ENCODE data around the gene TBC1D20. TPM values are rescaled to one million over a fixed set of nuclear protein-coding genes. Genes with fewer than 3 reads are reported as not detected.
"Not testable (repeated sequence)": the region's sequence is repeated elsewhere in the genome, so short reads cannot be mapped to it uniquely, and the experiment has no call there.

TBC1D20 gene
- total and polyA plus RNA-seq, 9 donors, result 19.1 to 40.1 (median 34.8) TPM

DNA sequence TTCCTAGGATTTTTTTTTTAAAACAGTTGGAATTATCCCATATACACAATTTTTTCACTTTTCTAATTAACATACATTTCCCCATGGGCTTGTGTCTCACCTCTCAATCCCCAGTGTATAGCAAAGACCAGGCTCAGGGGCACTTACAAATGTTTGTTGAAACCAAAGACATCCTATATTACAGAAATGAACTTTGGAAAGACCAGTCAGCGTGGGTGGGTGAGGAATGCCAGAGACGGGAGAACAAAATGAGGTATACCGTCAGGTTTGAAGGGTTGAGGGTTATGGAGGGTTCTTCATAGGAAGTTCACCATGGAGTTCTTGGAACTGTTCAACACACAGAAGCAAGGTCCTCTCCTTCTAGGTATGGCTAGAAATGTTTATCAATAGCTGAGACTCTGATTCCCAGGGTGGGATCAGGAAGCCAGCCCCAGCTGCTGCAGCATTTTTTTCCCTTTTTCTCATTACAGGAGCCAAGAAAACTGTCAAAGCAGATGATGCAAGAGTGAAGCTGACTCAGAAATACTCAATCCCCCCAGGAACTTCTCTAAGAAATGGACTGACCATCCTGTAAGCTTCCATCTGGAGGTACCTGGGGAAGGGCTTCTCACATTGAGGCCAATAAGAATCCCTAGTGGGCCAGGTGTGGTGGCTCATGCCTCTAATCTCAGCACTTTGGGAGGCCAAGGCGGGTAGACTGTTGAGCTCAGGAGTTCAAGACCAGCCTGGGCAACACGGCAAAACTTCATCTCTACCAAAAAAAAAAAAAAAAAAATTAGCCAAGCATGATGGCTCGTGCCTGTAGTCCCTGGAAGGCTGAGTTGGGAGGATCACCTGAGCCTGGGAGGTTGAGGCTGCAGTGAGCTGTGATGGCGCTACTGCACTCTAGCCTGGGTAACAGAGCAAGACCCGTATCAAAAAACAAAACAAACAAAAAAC, 15.9 kb upstream of the TBC1D20 start:
- Histone ChIP-seq H3K9me3 (no peaks in the 10 kb centered on the region), H3K4me1 (ENCODE audit: insufficient read depth) (no peaks in the 10 kb centered on the region), H3K27ac (no peak overlapping the region), H3K36me3 (no peaks in the 10 kb centered on the region), H3K4me3 (no peak overlapping the region), H3K27me3 (no peaks in the 10 kb centered on the region)
- TF ChIP-seq POLR2A (IDR thresholded peaks at IDR 0.05), result no peak
- TF ChIP-seq, protein P1, sequence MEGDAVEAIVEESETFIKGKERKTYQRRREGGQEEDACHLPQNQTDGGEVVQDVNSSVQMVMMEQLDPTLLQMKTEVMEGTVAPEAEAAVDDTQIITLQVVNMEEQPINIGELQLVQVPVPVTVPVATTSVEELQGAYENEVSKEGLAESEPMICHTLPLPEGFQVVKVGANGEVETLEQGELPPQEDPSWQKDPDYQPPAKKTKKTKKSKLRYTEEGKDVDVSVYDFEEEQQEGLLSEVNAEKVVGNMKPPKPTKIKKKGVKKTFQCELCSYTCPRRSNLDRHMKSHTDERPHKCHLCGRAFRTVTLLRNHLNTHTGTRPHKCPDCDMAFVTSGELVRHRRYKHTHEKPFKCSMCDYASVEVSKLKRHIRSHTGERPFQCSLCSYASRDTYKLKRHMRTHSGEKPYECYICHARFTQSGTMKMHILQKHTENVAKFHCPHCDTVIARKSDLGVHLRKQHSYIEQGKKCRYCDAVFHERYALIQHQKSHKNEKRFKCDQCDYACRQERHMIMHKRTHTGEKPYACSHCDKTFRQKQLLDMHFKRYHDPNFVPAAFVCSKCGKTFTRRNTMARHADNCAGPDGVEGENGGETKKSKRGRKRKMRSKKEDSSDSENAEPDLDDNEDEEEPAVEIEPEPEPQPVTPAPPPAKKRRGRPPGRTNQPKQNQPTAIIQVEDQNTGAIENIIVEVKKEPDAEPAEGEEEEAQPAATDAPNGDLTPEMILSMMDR (IDR thresholded peaks at IDR 0.05), result no peak
- no peak for TF ChIP-seq EP300 (IDR thresholded peaks at IDR 0.05)
- intact Hi-C loops (cut with DNase I), result loop anchor here in 3 of 4 donors (2.0 to 5.0 kb wide), 2 partner anchors 125 to 126 kb away; no protein-coding TSS in a partner anchor
- 78 to 83% (median 80%) methylated on average over 8 of the region's 8 CpGs for WGBS, 3 donors
- DNase-seq, result no peak

DNA sequence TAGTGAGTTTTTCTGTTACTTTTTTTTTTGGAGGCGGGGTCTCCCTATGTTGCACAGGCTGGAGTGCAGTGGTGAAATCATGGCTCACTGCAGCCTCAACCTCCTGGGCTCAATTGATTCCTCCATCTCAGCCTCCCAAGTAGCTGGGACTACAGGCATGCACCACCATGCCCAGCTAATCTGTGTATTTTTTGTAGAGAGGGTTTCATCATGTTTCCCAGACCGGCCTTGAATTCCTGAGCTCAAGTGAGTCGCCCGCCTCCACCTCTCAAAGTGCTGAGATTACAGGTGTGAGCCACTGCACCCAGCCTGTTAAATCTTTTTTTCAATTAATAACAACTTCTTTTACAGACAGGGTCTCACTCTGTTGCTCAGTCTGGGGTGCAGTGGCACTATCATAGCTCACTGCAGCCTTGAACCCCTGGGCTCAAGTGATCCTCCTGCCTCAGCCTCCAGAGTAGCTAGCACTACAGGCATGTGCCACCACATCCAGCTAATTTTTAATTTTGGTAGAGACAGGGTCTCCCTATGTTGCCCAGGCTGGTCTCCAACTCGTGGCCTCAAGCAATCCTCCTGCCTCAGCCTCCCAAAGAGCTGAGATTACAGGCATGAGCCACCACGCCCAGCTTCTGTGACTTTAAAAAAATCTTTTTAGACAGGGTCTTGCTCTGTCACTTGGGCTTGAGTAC, 14.4 kb upstream of the TBC1D20 start:
- H3K4me1 ChIP-seq (ENCODE audit: insufficient read depth); H3K36me3 ChIP-seq; H3K27me3 ChIP-seq; H3K4me3 ChIP-seq; H3K9me3 ChIP-seq; DNase-seq; H3K27ac ChIP-seq: not testable (repeated sequence)
- 92 to 96% (median 96%) methylated on average over 6 of the region's 6 CpGs for WGBS, 3 donors
- intact Hi-C loops (cut with DNase I), result loop anchor here in 2 of 4 donors (5.0 kb wide), 1 partner anchor 124 kb away; no protein-coding TSS in a partner anchor

DNA sequence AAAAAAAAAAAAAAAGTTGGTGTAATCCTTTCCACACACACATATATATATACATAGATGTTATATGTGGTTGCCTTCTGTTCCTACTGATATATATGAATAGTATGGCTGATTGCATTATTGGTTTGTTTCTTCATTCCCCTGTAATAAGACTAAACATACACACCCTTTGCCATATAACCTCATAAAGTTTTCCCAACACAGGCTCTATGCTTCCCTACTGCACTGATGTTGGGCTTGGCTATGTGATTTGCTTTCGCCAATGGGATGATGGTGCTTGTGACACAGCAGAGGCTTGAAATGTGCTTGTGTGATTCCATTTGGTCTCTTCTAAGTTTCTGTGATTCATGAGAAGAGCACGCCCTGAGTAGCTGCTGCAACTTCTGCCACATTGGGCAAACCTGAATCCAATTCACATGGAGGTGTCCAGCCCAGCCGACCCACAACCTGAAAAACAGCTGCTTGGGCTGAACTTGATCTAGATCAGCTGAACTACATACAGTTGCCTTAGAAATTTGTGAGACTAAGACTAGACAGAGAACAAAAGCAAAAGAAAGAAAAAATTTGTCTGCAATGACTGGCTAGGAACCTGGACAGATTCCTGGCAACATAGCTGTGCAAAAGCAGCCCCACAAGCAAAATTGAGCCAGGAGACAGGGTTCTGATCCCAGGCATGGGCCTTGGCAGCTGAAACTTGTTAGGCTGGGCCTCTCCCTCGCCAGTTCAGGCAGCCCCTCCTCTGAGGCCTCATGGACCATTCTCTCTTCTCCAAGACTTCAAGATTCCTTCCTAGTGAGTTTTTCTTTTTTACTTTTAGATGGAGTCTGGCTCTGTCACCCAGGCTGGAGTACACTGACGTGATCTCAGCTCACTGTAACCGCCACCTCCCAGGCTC, 13.4 kb upstream of the TBC1D20 start:
- TF ChIP-seq POLR2A (IDR thresholded peaks at IDR 0.05), result no peak
- TF ChIP-seq, protein P1 (IDR thresholded peaks at IDR 0.05), result no peak
- no peak for TF ChIP-seq EP300 (IDR thresholded peaks at IDR 0.05)
- Histone ChIP-seq H3K9me3 (no peaks in the 10 kb centered on the region), H3K4me3 (no peak overlapping the region), H3K27me3 (no peaks in the 10 kb centered on the region), H3K27ac (no peak overlapping the region), H3K4me1 (ENCODE audit: insufficient read depth) (no peaks in the 10 kb centered on the region), H3K36me3 (no peaks in the 10 kb centered on the region)
- WGBS, 3 donors, result 74 to 87% (median 76%) methylated on average over 6 of the region's 6 CpGs
- no peak for DNase-seq
- intact Hi-C loops (cut with DNase I), result loop anchor here in 2 of 4 donors (5.0 kb wide), 1 partner anchor 123 kb away; no protein-coding TSS in a partner anchor

DNA sequence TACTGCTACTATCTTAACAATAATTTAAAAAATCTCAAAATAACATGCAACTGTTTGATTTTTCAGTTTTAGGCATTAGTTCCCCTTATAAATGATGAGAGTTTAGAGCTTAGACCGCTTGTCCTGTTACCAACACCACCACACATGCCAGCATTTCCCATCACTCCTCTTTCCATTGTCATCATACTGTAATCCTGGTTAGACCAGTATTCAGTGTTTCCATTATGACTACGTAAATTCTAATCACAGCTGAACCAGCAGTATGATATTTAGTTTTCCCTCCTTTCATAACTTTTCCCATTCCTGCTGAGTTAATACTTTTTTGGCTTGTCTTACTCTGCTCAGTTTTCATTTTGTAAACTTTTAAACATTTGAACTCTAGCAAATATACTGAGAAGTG, 12.2 kb upstream of the TBC1D20 start:
- TF ChIP-seq POLR2A (IDR thresholded peaks at IDR 0.05) (no peak), EP300 (IDR thresholded peaks at IDR 0.05) (no peak)
- TF ChIP-seq, protein P1 (IDR thresholded peaks at IDR 0.05), result no peak
- Histone ChIP-seq H3K36me3 (no peaks in the 10 kb centered on the region), H3K9me3 (no peaks in the 10 kb centered on the region), H3K27ac (no peak overlapping the region), H3K4me1 (ENCODE audit: insufficient read depth) (no peaks in the 10 kb centered on the region), H3K4me3 (no peak overlapping the region), H3K27me3 (no peaks in the 10 kb centered on the region)
- DNase-seq, result no peak
- intact Hi-C loops (cut with DNase I), result no loop called here
- 63 to 77% (median 72%) methylated on average over 2 of the region's 2 CpGs for WGBS, 3 donors
